Osteocyte (in vitro differentiated cells): ENCODE measurements around the gene SLC25A10. TPM values are rescaled to one million over a fixed set of nuclear protein-coding genes. Genes with fewer than 3 reads are reported as not detected.

Experiments
- DNase-seq: peaks from one replicate; pipeline ENCODE4 v3.0.0; 2021; ENCODE audit warnings: mixed read lengths; ENCODE audit not compliant: unreplicated experiment; ENCODE audit errors: extremely low spot score
- H3K27ac Mint-ChIP-seq: one replicate; pipeline ENCODE4 v1.8.0; 2021; ENCODE audit warnings: mild to moderate bottlenecking, mixed read lengths; ENCODE audit not compliant: unreplicated experiment
- H3K27me3 Mint-ChIP-seq: one replicate; pipeline ENCODE4 v1.8.0; 2021; ENCODE audit warnings: mixed read lengths; ENCODE audit not compliant: unreplicated experiment
- H3K36me3 Mint-ChIP-seq: one replicate; pipeline ENCODE4 v1.8.0; 2021; ENCODE audit warnings: mixed read lengths; ENCODE audit not compliant: unreplicated experiment
- H3K4me1 Mint-ChIP-seq: one replicate; pipeline ENCODE4 v1.8.0; 2021; ENCODE audit warnings: mixed read lengths; ENCODE audit not compliant: unreplicated experiment
- H3K4me3 Mint-ChIP-seq: one replicate; pipeline ENCODE4 v1.8.0; 2021; ENCODE audit warnings: mild to moderate bottlenecking, moderate library complexity, mixed read lengths; ENCODE audit not compliant: unreplicated experiment
- H3K9me3 Mint-ChIP-seq: one replicate; pipeline ENCODE4 v1.8.0; 2021; ENCODE audit warnings: mixed read lengths; ENCODE audit not compliant: unreplicated experiment
- total RNA-seq: library from RNA; stranded (reverse); gene quantifications from 2 replicates; pipeline ENCODE4 v1.2.1, GENCODE V29; 2021
- TF ChIP-seq, protein P1 (sequence below): fragments of 200-600 bp; sonication (generic); IDR thresholded peaks from 2 replicates; pipeline ENCODE4 v1.5.0; 2021; ENCODE audit warnings: antibody characterized with exemption, mild to moderate bottlenecking, moderate library complexity

SLC25A10 gene
- total RNA-seq, 1 donor from 2014 or later = 9.5 TPM

DNA sequence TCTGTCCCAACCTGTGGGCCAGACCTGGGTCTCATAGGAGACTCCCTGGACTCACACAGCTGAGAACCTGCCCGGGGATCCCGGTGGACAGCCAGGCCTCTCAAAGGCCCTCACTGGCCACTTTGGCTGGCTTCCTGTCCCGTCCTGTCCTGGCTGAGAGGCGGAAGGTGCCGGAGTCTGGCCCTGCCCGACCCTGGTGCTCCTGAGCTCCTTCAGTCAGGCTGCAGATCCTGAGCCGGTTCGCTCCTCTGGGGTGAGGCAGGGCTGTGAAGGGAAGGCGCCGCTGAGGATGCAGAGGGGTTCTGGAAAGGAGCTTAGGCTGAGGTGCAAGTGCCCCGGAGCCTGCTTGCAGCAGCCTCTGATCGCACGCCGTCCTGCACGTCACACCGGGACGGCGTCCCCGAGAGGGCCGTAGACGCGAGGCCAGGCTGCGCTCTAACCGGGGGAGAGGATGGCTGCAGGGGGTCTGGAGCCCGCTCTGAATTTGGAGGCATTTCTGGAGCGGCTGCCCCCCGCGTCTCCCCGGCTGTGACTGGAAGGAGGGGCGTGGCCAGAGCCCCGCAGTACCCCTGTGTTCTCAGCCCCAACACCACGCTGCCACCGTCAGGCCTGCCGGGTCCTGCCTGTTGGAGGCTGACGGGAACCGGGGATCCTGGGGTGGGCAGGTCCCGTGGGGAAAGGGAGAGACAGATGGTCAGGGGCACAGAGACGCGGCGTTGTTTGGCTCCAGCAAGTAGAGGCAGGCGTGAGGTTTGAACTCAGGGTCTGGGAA lies 24.1 kb upstream of the SLC25A10 start:
- H3K4me1 Mint-ChIP-seq = peaks cover 19% of the 10 kb centered on the region

DNA sequence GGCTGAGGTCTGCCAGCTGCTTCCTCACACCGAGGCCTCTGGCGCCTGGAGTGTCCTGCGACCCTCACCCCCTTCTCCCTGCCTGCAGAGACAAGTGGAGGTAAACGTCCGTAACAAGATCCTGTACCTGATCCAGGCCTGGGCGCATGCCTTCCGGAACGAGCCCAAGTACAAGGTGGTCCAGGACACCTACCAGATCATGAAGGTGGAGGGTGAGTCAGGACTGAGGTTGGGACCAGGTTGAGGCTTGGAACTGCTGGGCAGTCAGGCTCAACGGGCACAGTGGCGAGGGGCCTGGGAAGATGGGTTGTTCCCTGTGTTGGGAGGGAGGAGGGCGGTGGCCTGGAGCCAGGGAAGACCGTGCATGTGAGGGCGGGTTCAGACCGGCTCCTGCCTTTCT lies 23.5 kb upstream of the SLC25A10 start:
- TF ChIP-seq, protein P1, sequence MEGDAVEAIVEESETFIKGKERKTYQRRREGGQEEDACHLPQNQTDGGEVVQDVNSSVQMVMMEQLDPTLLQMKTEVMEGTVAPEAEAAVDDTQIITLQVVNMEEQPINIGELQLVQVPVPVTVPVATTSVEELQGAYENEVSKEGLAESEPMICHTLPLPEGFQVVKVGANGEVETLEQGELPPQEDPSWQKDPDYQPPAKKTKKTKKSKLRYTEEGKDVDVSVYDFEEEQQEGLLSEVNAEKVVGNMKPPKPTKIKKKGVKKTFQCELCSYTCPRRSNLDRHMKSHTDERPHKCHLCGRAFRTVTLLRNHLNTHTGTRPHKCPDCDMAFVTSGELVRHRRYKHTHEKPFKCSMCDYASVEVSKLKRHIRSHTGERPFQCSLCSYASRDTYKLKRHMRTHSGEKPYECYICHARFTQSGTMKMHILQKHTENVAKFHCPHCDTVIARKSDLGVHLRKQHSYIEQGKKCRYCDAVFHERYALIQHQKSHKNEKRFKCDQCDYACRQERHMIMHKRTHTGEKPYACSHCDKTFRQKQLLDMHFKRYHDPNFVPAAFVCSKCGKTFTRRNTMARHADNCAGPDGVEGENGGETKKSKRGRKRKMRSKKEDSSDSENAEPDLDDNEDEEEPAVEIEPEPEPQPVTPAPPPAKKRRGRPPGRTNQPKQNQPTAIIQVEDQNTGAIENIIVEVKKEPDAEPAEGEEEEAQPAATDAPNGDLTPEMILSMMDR = no peak
- H3K9me3 Mint-ChIP-seq = no peaks in the 10 kb centered on the region
- H3K4me1 Mint-ChIP-seq = peaks cover 19% of the 10 kb centered on the region
- peaks cover 39% of the 10 kb centered on the region for H3K36me3 Mint-ChIP-seq
- DNase-seq = no peak
- no peak overlapping the region for H3K27ac Mint-ChIP-seq
- H3K27me3 Mint-ChIP-seq = no peaks in the 10 kb centered on the region
- H3K4me3 Mint-ChIP-seq = no peak overlapping the region

More for the DNA sequence above, 24.1 kb upstream of the SLC25A10 start:
- no peak for DNase-seq
- Mint-ChIP-seq H3K27ac (no peak overlapping the region), H3K9me3 (no peaks in the 10 kb centered on the region), H3K27me3 (no peaks in the 10 kb centered on the region), H3K36me3 (peaks cover 39% of the 10 kb centered on the region), H3K4me3 (no peak overlapping the region)
- TF ChIP-seq, protein P1 = no peak

DNA sequence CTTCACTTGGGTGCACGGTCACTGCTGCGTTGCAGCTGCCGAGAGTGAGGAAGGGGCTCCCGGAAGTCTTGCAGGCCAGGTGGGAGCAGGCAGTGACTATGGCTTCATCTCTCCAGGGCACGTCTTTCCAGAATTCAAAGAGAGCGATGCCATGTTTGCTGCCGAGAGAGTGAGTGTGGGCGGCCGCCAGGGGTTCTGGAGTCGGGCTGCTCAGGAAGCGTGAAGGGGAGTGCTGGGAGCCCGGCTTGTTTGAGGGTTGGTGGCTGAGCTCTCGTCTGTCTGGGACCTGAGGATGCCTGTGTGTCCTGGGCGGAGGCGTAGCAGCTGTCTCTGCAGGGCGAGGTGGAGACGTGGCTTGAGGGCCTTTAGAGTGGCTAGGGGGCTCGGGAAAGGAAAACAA lies 22.0 kb upstream of the SLC25A10 start:
- Mint-ChIP-seq H3K4me1 (peaks cover 10% of the 10 kb centered on the region), H3K27me3 (no peaks in the 10 kb centered on the region), H3K36me3 (peaks cover 39% of the 10 kb centered on the region), H3K27ac (no peak overlapping the region), H3K9me3 (no peaks in the 10 kb centered on the region), H3K4me3 (no peak overlapping the region)
- TF ChIP-seq, protein P1 = no peak
- DNase-seq = no peak

DNA sequence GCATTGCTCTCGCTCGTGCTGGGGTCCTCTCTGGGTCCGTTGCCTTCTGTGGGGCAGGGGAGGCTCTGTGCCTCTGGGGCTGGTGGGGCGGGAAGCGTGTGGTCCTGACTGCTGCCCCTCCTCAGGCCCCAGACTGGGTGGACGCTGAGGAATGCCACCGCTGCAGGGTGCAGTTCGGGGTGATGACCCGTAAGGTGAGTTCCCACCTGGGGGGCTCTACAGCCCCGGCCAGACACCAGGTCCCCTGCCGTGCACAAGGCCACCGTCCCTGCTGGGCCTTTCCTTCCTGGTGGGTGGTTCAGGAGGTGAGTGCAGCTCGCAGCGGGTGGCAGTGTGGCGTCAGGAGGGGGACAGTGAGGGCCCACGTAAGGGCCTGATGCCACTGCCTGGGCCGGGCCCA lies 21.5 kb upstream of the SLC25A10 start:
- no peak for DNase-seq
- TF ChIP-seq, protein P1 = no peak
- Mint-ChIP-seq H3K27ac (no peak overlapping the region), H3K36me3 (peaks cover 35% of the 10 kb centered on the region), H3K27me3 (no peaks in the 10 kb centered on the region), H3K9me3 (no peaks in the 10 kb centered on the region), H3K4me1 (peaks cover 6% of the 10 kb centered on the region), H3K4me3 (no peak overlapping the region)

DNA sequence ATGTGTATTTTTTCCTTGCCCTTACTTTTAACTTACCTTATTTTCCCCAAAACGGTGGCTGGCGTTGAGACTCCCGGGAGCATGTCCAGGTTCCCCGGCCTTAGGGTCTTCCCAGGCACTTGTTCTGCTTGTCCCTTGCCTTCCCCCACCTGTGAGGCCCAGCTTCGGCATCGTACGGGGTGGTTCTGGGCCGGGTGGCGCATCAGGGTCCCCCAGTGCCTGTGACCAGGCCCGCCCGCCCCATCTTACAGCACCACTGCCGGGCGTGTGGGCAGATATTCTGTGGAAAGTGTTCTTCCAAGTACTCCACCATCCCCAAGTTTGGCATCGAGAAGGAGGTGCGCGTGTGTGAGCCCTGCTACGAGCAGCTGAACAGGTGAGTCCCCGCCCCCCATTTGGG lies 20.9 kb upstream of the SLC25A10 start:
- H3K4me3 Mint-ChIP-seq = no peak overlapping the region
- TF ChIP-seq, protein P1 = no peak
- no peaks in the 10 kb centered on the region for H3K9me3 Mint-ChIP-seq
- H3K36me3 Mint-ChIP-seq = peaks cover 32% of the 10 kb centered on the region
- no peaks in the 10 kb centered on the region for H3K27me3 Mint-ChIP-seq
- peaks cover 2% of the 10 kb centered on the region for H3K4me1 Mint-ChIP-seq
- no peak for DNase-seq
- no peak overlapping the region for H3K27ac Mint-ChIP-seq
